Omental fat pad (tissue), 4 donors: Measurements from ENCODE around the gene IRS2. TPM values are rescaled to one million over a fixed set of nuclear protein-coding genes. Genes with fewer than 3 reads are reported as not detected.

Source experiments
- ATAC-seq: fragments of 150-250 bp; one replicate; pipeline ENCODE4 v1.9.1; 2016; ENCODE audit warnings: mild to moderate bottlenecking, moderate library complexity; ENCODE audit not compliant: low FRiP score
- DNase-seq: peaks from one replicate; pipeline ENCODE4 v3.0.0-alpha.2; 2019; ENCODE audit warnings: low spot score
- total RNA-seq, 4 donors: library from RNA; depleted of rRNA; stranded (reverse); fragments of >200 nt; gene quantifications; one replicate each; pipeline ENCODE4 v1.1.0, GENCODE V29; 2016
- TF ChIP-seq, protein P1 (sequence below), 3 donors: fragments of 450-650 bp; IDR thresholded peaks; one replicate each; pipeline ENCODE4 v1.5.1; 2016 to 2017; ENCODE audit warnings: antibody characterized with exemption in 3 of 3, mild to moderate bottlenecking in 3 of 3, moderate library complexity in 2 of 3

IRS2 gene
- total RNA-seq, 4 donors from 2014 or later: 25.2 to 70.9 (median 34.2) TPM

DNA sequence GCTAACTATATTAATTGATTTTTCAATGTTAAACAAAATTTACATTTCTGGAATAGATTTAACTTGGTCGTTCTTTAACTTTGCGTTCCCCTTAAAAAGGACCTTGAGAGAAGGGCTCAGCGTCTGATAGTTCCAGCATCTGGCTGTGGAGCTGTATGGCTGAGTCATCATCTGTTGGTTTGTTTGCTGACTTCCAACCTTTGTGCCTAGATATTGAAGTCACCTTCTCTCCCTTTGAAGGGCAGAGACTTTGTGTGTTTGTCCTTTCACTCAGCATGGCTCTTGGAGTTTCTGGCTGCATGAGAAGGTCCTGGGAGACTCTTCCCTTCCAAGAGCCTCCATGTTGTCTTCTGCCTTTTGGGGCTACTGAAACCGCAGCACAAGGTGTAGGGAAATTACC, 16.6 kb upstream of the IRS2 start:
- ATAC-seq (no peak), DNase-seq (no peak)
- TF ChIP-seq, protein P1, sequence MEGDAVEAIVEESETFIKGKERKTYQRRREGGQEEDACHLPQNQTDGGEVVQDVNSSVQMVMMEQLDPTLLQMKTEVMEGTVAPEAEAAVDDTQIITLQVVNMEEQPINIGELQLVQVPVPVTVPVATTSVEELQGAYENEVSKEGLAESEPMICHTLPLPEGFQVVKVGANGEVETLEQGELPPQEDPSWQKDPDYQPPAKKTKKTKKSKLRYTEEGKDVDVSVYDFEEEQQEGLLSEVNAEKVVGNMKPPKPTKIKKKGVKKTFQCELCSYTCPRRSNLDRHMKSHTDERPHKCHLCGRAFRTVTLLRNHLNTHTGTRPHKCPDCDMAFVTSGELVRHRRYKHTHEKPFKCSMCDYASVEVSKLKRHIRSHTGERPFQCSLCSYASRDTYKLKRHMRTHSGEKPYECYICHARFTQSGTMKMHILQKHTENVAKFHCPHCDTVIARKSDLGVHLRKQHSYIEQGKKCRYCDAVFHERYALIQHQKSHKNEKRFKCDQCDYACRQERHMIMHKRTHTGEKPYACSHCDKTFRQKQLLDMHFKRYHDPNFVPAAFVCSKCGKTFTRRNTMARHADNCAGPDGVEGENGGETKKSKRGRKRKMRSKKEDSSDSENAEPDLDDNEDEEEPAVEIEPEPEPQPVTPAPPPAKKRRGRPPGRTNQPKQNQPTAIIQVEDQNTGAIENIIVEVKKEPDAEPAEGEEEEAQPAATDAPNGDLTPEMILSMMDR (IDR thresholded peaks at IDR 0.05): no peak

DNA sequence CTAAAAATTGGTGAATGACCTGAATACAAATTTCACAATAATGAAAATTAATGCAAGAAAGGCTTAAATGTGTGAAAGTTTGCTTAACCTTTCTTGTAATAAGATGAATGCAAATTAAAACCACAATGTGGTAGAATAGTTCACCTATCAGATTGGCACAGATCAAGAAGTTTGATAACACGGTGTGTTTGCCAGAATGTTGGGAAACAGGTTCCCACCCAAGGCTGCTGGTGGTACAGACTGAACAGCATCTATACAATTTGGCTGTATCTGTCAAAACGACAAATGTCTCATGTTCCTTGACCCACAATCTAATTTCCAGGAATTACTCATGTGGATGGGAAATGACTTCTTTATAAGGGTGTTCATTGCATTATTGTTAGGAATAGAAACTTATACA, 8.6 kb upstream of the IRS2 start:
- TF ChIP-seq, protein P1 (IDR thresholded peaks at IDR 0.05): no peak
- DNase-seq (no peak), ATAC-seq (no peak)

DNA sequence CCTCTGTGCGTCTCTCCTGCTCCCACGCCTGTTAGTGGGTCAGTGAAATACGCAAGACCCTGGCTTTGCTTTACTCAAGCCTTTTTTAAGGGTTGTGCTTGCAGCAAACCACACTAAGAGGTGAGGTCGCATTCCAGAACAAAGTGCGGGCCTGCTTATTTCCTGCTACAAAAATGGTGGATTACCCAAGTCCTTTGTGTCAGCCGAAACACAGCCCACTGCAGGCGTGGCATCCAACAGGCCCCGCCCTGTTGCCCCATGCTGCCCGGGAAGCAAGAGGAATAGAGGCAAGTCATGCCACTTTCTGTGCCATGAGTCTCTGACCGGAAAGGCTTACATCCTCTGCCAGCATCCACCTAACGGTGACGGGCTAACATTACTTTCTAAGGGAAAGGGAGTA, 7.7 kb upstream of the IRS2 start:
- TF ChIP-seq, protein P1 (IDR thresholded peaks at IDR 0.05): no peak
- DNase-seq (no peak), ATAC-seq (no peak)

DNA sequence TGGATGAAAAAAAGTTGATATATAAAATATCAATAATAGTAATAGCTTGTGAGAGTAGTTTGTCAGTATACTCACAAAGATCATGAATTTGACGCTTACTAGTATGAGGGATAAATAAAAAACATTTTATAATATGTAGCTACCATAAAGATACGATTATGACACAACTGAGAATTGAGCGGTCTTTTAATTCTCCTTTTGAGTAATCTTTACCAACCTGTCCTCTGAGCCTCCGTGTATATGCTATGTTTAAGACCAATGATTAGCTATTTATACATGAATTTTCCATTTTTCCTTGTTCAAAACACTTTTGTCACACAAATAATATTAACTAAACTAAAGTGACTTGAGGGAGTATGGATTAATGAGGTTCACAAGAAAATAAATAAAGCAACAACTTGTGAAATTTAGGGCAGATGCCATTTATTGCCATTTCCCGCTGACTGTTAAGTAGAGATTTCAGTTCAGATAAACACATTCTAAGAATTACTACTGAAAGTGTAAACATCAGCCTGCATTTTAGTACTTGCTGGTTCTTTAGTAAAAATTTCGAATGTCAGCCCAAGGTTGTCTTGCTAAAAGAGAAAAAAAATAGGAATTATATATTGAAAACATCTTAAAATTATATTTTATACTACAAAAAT, 6.2 kb upstream of the IRS2 start:
- TF ChIP-seq, protein P1 (IDR thresholded peaks at IDR 0.05): no peak
- DNase-seq: no peak
- ATAC-seq: no peak

DNA sequence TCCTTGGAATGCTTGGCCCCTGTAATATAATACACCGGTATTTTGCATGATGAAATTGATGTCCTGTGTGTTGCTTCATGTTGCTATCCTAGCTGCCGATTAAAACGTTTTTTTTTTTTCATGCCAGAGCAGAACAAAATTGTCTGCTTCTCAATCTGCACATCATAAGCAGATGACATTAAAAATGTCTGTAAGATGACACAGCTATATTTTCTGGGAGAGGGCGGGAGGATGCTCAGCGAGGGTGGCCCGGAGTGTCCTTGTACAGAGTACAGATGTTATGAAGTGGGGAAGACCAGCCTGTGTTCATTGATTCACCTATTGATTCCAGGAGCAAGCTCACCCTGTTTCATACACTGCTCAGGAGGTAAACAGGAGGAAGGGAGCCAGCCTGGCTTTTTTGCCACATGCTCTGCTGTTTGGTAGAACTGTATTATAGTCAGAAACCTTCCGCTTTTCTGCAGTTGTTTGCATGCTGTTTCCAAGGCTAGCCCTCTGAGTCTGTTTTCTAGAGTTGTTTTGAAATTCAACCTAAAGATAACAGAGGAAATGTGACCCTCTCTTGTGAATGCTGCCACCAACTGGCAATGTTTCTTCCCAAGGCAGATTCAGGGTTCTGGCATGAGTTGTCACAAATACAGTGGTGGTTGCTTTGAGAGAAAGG, 4.7 kb upstream of the IRS2 start:
- no peak for ATAC-seq
- DNase-seq: no peak
- TF ChIP-seq, protein P1 (IDR thresholded peaks at IDR 0.05): no peak

DNA sequence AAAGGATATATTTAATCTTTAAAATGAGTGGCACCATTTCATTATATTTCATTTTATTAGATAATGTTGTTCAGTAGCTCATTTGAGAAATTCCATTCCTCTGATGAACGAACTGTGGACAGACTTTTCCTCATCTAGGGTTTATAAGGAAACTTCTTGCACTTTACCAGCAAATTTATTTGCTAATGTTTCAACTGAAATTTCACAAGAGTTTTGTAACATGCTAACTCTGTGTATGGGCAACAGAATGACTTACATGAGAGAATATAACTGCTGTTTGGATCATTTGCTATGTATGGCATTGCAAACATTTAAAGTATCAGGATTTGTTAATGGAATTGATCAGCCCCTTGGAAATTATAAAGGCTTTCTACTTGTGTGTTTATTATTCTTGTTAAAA, 3.7 kb upstream of the IRS2 start:
- DNase-seq (no peak), ATAC-seq (no peak)
- TF ChIP-seq, protein P1 (IDR thresholded peaks at IDR 0.05): no peak

DNA sequence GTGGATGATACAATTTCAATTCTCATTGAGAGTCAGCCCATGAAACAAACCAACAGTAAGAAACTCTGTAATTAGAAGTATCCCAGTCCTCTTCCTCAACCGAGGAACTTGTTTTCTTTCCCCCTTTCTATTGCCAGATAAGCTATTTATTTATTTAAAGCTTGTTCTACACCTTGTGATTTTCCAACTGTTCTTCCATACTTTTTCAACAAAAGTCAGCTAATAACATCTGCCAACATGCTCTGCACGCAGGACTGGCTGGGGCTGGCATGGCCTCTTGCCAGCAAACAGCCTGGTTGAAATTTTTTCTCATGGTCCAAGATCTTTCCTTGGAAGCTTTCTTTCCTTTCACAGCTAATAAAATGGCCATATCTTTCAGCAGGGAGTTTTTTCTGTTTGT, 2.9 kb upstream of the IRS2 start:
- ATAC-seq: no peak
- DNase-seq: no peak
- TF ChIP-seq, protein P1 (IDR thresholded peaks at IDR 0.05): no peak
